Trophoblast cell (in vitro differentiated cells and primary cell): Measurements from ENCODE around the gene CSGALNACT2.

ENCODE experiments used
- DNase-seq, 2 donors: peaks; one replicate each; pipeline ENCODE4 v3.0.0-alpha.2; 2016
- H2AFZ ChIP-seq: 2 replicates; pipeline ENCODE4 v1.6.1; 2013; ENCODE audit warnings: low read length, moderate library complexity, mild to moderate bottlenecking; ENCODE audit not compliant: insufficient read depth, poor library complexity
- H2AK5ac ChIP-seq: 2 replicates; pipeline ENCODE4 v1.6.1; 2013; ENCODE audit warnings: mild to moderate bottlenecking, low read length
- H2BK120ac ChIP-seq: 2 replicates; pipeline ENCODE4 v1.6.1; 2013; ENCODE audit warnings: low read length, mild to moderate bottlenecking, moderate library complexity; ENCODE audit not compliant: insufficient read depth, poor library complexity
- H2BK12ac ChIP-seq: 2 replicates; pipeline ENCODE4 v1.6.1; 2013; ENCODE audit warnings: mild to moderate bottlenecking, low read length, moderate library complexity
- H2BK5ac ChIP-seq: 2 replicates; pipeline ENCODE4 v1.6.1; 2013; ENCODE audit warnings: low read length, low read depth, moderate library complexity, mild to moderate bottlenecking; ENCODE audit not compliant: poor library complexity
- H3K14ac ChIP-seq: 2 replicates; pipeline ENCODE4 v1.6.1; 2013; ENCODE audit warnings: mild to moderate bottlenecking, low read length
- H3K18ac ChIP-seq: 2 replicates; pipeline ENCODE4 v1.6.1; 2013; ENCODE audit warnings: mild to moderate bottlenecking, low read length
- H3K23ac ChIP-seq: 2 replicates; pipeline ENCODE4 v1.6.1; 2013; ENCODE audit warnings: low read length
- H3K27ac ChIP-seq: 2 replicates; pipeline ENCODE4 v1.5.1; 2013; ENCODE audit warnings: low read depth, mild to moderate bottlenecking, inconsistent platforms, low read length, moderate library complexity
- H3K27me3 ChIP-seq: 2 replicates; pipeline ENCODE4 v1.6.1; 2013; ENCODE audit warnings: inconsistent platforms, mild to moderate bottlenecking, low read length, moderate library complexity; ENCODE audit not compliant: insufficient read depth
- H3K36me3 ChIP-seq, 2 experiments: 1 replicate in 1 of 2; 2 replicates in 1 of 2; pipeline ENCODE4 v1.6.1; 2013; ENCODE audit warnings: low read length in 2 of 2, mild to moderate bottlenecking in 2 of 2, moderate library complexity in 1 of 2; ENCODE audit not compliant: insufficient read depth in 2 of 2, control insufficient read depth in 1 of 2
- H3K4ac ChIP-seq: 2 replicates; pipeline ENCODE4 v1.6.1; 2013; ENCODE audit warnings: low read depth, mild to moderate bottlenecking, low read length, moderate library complexity
- H3K4me1 ChIP-seq, 2 experiments: 1 replicate in 1 of 2; 2 replicates in 1 of 2; pipeline ENCODE4 v1.6.1; 2013; ENCODE audit warnings: low read length in 2 of 2, mild to moderate bottlenecking in 2 of 2, moderate library complexity in 1 of 2; ENCODE audit not compliant: insufficient read depth in 2 of 2, control insufficient read depth in 1 of 2
- H3K4me2 ChIP-seq: 2 replicates; pipeline ENCODE4 v1.6.1; 2013; ENCODE audit warnings: inconsistent platforms, mild to moderate bottlenecking, low read length, moderate library complexity
- H3K4me3 ChIP-seq: 2 replicates; pipeline ENCODE4 v1.5.1; 2013; ENCODE audit warnings: mild to moderate bottlenecking, low read depth, low read length, inconsistent platforms
- H3K79me1 ChIP-seq: one replicate; pipeline ENCODE4 v1.6.1; 2013; ENCODE audit warnings: low read length
- H3K79me2 ChIP-seq: 2 replicates; pipeline ENCODE4 v1.6.1; 2013; ENCODE audit warnings: low read length, mild to moderate bottlenecking; ENCODE audit not compliant: control insufficient read depth, insufficient read depth, poor library complexity
- H3K9ac ChIP-seq: 2 replicates; pipeline ENCODE4 v1.6.1; 2013; ENCODE audit warnings: mild to moderate bottlenecking, low read length
- H3K9me3 ChIP-seq: 2 replicates; pipeline ENCODE4 v1.6.1; 2013; ENCODE audit warnings: low read depth, mild to moderate bottlenecking, control low read depth, inconsistent platforms, low read length; ENCODE audit not compliant: insufficient read depth
- H4K12ac ChIP-seq: 2 replicates; pipeline ENCODE4 v1.6.1; 2013; ENCODE audit warnings: low read depth, mild to moderate bottlenecking, low read length, moderate library complexity
- H4K8ac ChIP-seq: 2 replicates; pipeline ENCODE4 v1.6.1; 2013; ENCODE audit warnings: low read depth, mild to moderate bottlenecking, low read length, moderate library complexity
- H4K91ac ChIP-seq: one replicate; pipeline ENCODE4 v1.6.1; 2013; ENCODE audit warnings: low read depth, mild to moderate bottlenecking, low read length, moderate library complexity
- WGBS: extraction: QIAGEN DNeasy Blood & Tissue Kit; methylation state at CpG from one replicate; pipeline ENCODE4 v1.1.7; 2013; ENCODE audit warnings: missing lambda C conversion rate; ENCODE audit not compliant: insufficient read length, insufficient coverage; ENCODE audit errors: extremely low coverage; 5-methylcytosine and 5-hydroxymethylcytosine counted together

The CSGALNACT2 gene

GRCh38 chr10:43131256-43131655 lies 7.0 kb upstream of the CSGALNACT2 start:
- no peak overlapping the region for H4K12ac ChIP-seq
- H2BK5ac ChIP-seq, result no peak overlapping the region
- no peak overlapping the region for H3K4ac ChIP-seq
- no peak overlapping the region for H3K4me2 ChIP-seq
- H3K14ac ChIP-seq, result no peak overlapping the region
- no peak overlapping the region for H3K27ac ChIP-seq
- no peaks in the 10 kb centered on the region for H3K36me3 ChIP-seq
- H3K9ac ChIP-seq, result no peak overlapping the region
- H3K9me3 ChIP-seq, result peaks cover 2% of the 10 kb centered on the region
- H3K4me3 ChIP-seq, result no peak overlapping the region
- no peaks in the 10 kb centered on the region for H3K79me1 ChIP-seq
- no peak for DNase-seq
- H3K18ac ChIP-seq, result no peak overlapping the region
- no peaks in the 10 kb centered on the region for H3K27me3 ChIP-seq
- no peak overlapping the region for H4K8ac ChIP-seq
- no peak overlapping the region for H3K23ac ChIP-seq
- H2AK5ac ChIP-seq, result no peak overlapping the region
- no peaks in the 10 kb centered on the region for H3K79me2 ChIP-seq
- H3K4me1 ChIP-seq, result peaks cover 0 to 4% of the 10 kb centered on the region in 2 experiments
- H4K91ac ChIP-seq, result no peak overlapping the region
- H2BK120ac ChIP-seq, result no peak overlapping the region
- H2AFZ ChIP-seq, result no peak overlapping the region
- no peak overlapping the region for H2BK12ac ChIP-seq
- WGBS, result no CpG with 5 or more reads among the region's 11 CpGs

- H2BK12ac ChIP-seq, result no peak overlapping the region
- H4K8ac ChIP-seq, result no peak overlapping the region
- H3K79me1 ChIP-seq, result no peaks in the 10 kb centered on the region
- no peak overlapping the region for H2BK5ac ChIP-seq
- H4K12ac ChIP-seq, result no peak overlapping the region
- peaks cover 0 to 4% of the 10 kb centered on the region in 2 experiments for H3K4me1 ChIP-seq
- H3K18ac ChIP-seq, result no peak overlapping the region
- H4K91ac ChIP-seq, result no peak overlapping the region
- H3K27ac ChIP-seq, result no peak overlapping the region
- WGBS, result no CpG with 5 or more reads among the region's 6 CpGs
- no peak overlapping the region for H2BK120ac ChIP-seq
- no peaks in the 10 kb centered on the region for H3K79me2 ChIP-seq
- no peak overlapping the region for H3K23ac ChIP-seq
- no peak overlapping the region for H3K4ac ChIP-seq
- H2AK5ac ChIP-seq, result no peak overlapping the region
- no peak for DNase-seq
- H3K4me3 ChIP-seq, result no peak overlapping the region
- no peak overlapping the region for H3K9ac ChIP-seq
- H3K36me3 ChIP-seq, result no peaks in the 10 kb centered on the region
- H3K27me3 ChIP-seq, result no peaks in the 10 kb centered on the region
- peaks cover 2% of the 10 kb centered on the region for H3K9me3 ChIP-seq
- no peak overlapping the region for H2AFZ ChIP-seq
- H3K14ac ChIP-seq, result no peak overlapping the region
- H3K4me2 ChIP-seq, result no peak overlapping the region
These were observed 6.3 kb upstream of the CSGALNACT2 start for GRCh38 chr10:43131906-43132305.

- no CpG with 5 or more reads among the region's 3 CpGs for WGBS
- H3K79me1 ChIP-seq, result peaks cover 8% of the 10 kb centered on the region
These were observed 5.1 kb upstream of the CSGALNACT2 start for GRCh38 chr10:43132867-43133787.

GRCh38 chr10:43134126-43134905 lies 3.9 kb upstream of the CSGALNACT2 start:
- WGBS, result no CpG with 5 or more reads among the region's 5 CpGs
- Histone ChIP-seq H2AFZ (no peak overlapping the region), H3K79me2 (peaks cover 10% of the 10 kb centered on the region), H3K4me2 (no peak overlapping the region), H2BK5ac (no peak overlapping the region), H2AK5ac (no peak overlapping the region), H3K27ac (no peak overlapping the region), H3K9me3 (peaks cover 2% of the 10 kb centered on the region), H2BK120ac (no peak overlapping the region), H4K12ac (no peak overlapping the region), H3K4ac (no peak overlapping the region), H2BK12ac (no peak overlapping the region), H3K79me1 (peaks cover 10% of the 10 kb centered on the region), H3K4me3 (no peak overlapping the region), H3K36me3 (no peaks in the 10 kb centered on the region), H3K23ac (no peak overlapping the region), H4K91ac (no peak overlapping the region), H3K27me3 (no peaks in the 10 kb centered on the region), H3K18ac (no peak overlapping the region), H3K14ac (no peak overlapping the region), H3K9ac (no peak overlapping the region), H3K4me1 (peaks cover 3 to 5% of the 10 kb centered on the region in 2 experiments), H4K8ac (no peak overlapping the region)
- no peak for DNase-seq

More at GRCh38 chr10:43132867-43133787, 5.1 kb upstream of the CSGALNACT2 start:
- Histone ChIP-seq H3K4me1 (peaks cover 3 to 8% of the 10 kb centered on the region in 2 experiments), H3K9me3 (peaks cover 2% of the 10 kb centered on the region), H3K36me3 (no peaks in the 10 kb centered on the region), H2BK12ac (no peak overlapping the region), H3K27me3 (no peaks in the 10 kb centered on the region), H2BK120ac (no peak overlapping the region), H3K4me2 (no peak overlapping the region), H4K91ac (no peak overlapping the region), H2AFZ (no peak overlapping the region), H2BK5ac (no peak overlapping the region), H3K27ac (no peak overlapping the region), H3K4me3 (no peak overlapping the region), H3K23ac (no peak overlapping the region), H3K9ac (no peak overlapping the region), H4K12ac (no peak overlapping the region), H3K18ac (no peak overlapping the region), H4K8ac (no peak overlapping the region), H3K4ac (no peak overlapping the region), H3K79me2 (peaks cover 8% of the 10 kb centered on the region), H3K14ac (no peak overlapping the region), H2AK5ac (no peak overlapping the region)
- DNase-seq, result no peak
